HepG2 (cell line): Measurements from ENCODE around the gene PPFIA3. TPM values are rescaled to one million over a fixed set of nuclear protein-coding genes. Genes with fewer than 3 reads are reported as not detected.

ENCODE experiments used
- CHD4 ChIP-seq: fragments of 200-600 bp; sonication (generic); IDR thresholded peaks from 2 replicates; pipeline ENCODE4 v1.7.0; 2017; ENCODE audit warnings: mild to moderate bottlenecking, low read length, borderline replicate concordance
- CSRNP2 ChIP-seq: sonication (generic); formaldehyde crosslinking; conservative IDR thresholded peaks from 2 replicates; pipeline ENCODE4 v1.8.0; 2022; ENCODE audit warnings: low read depth, missing genetic modification reagents
- DDIT3 ChIP-seq: sonication (generic); formaldehyde crosslinking; IDR thresholded peaks from 2 replicates; pipeline ENCODE4 v1.4.0; 2020; ENCODE audit warnings: mild to moderate bottlenecking, missing genetic modification reagents
- FOXA1 ChIP-seq, 2 experiments: fragments of 450-650 bp in 1 of 2; sonication (generic) in 1 of 2; formaldehyde crosslinking in 1 of 2; IDR thresholded peaks; 2 replicates each; pipeline versions ENCODE4 v1.4.0 to v1.6.1; 2016 to 2020; ENCODE audit warnings: missing genetic modification reagents in 1 of 2
- IRF9 ChIP-seq: sonication (generic); formaldehyde crosslinking; IDR thresholded peaks from 2 replicates; pipeline ENCODE4 v1.8.0; 2022; ENCODE audit warnings: missing genetic modification reagents, mild to moderate bottlenecking, borderline replicate concordance
- PATZ1 ChIP-seq: sonication (generic); formaldehyde crosslinking; IDR thresholded peaks from 2 replicates; pipeline ENCODE4 v1.4.0; 2020; ENCODE audit warnings: missing genetic modification reagents
- TFDP2 ChIP-seq: sonication (generic); formaldehyde crosslinking; IDR thresholded peaks from 2 replicates; pipeline ENCODE4 v1.4.0; 2020; ENCODE audit warnings: missing genetic modification reagents
- ZBTB33 ChIP-seq: sonication (generic); formaldehyde crosslinking; IDR thresholded peaks from 2 replicates; pipeline ENCODE4 v1.4.0; 2020; ENCODE audit warnings: missing genetic modification reagents
- ZBTB44 ChIP-seq: sonication (generic); formaldehyde crosslinking; IDR thresholded peaks from 2 replicates; pipeline ENCODE4 v1.4.0; 2020; ENCODE audit warnings: missing genetic modification reagents
- ZNF124 ChIP-seq: sonication (generic); formaldehyde crosslinking; IDR thresholded peaks from 2 replicates; pipeline ENCODE4 v1.4.0; 2020; ENCODE audit warnings: missing genetic modification reagents
- ZNF296 ChIP-seq: sonication (generic); formaldehyde crosslinking; conservative IDR thresholded peaks from 2 replicates; pipeline ENCODE4 v1.5.0; 2020; ENCODE audit warnings: mild to moderate bottlenecking, missing genetic modification reagents
- ZNF496 ChIP-seq: sonication (generic); formaldehyde crosslinking; IDR thresholded peaks from 2 replicates; pipeline ENCODE4 v1.8.1; 2023; ENCODE audit warnings: mild to moderate bottlenecking, moderate library complexity, missing genetic modification reagents; ENCODE audit not compliant: insufficient replicate concordance
- ZNF501 ChIP-seq: sonication (generic); formaldehyde crosslinking; IDR thresholded peaks from 2 replicates; pipeline ENCODE4 v1.5.1; 2020; ENCODE audit warnings: mild to moderate bottlenecking, moderate library complexity, missing genetic modification reagents
- ZNF784 ChIP-seq: sonication (generic); formaldehyde crosslinking; IDR thresholded peaks from 2 replicates; pipeline ENCODE4 v1.5.1; 2020; ENCODE audit warnings: missing genetic modification reagents, mild to moderate bottlenecking, borderline replicate concordance
- ZNF883 ChIP-seq: sonication (generic); formaldehyde crosslinking; IDR thresholded peaks from 2 replicates; pipeline ENCODE4 v1.5.1; 2020; ENCODE audit warnings: mild to moderate bottlenecking, missing genetic modification reagents; ENCODE audit errors: not compliant biosample characterization
- polyA plus RNA-seq, 8 experiments: library from polyadenylated mRNA; depleted of rRNA in 3 of 8; stranded (reverse) in 7 of 8; unstranded in 1 of 8; fragments of >200 nt; fragmentation: Illumina TruSeq in 4 of 8; extraction: Trizol in 4 of 8; gene quantifications; 2 replicates each; pipeline versions ENCODE4 v1.2.1 to v1.2.3, GENCODE V29; 2011 to 2016; ENCODE audit warnings: low read depth in 4 of 8, missing spikeins in 1 of 8, mixed read lengths in 1 of 8; ENCODE audit not compliant: insufficient read depth in 1 of 8
- total RNA-seq, 5 experiments: library from RNA; depleted of rRNA; stranded (reverse); fragments of >200 nt; fragmentation: Illumina TruSeq; extraction: Trizol; gene quantifications; 2 replicates each; pipeline ENCODE4 v1.2.3, GENCODE V29; 2016; ENCODE audit warnings: low read depth in 1 of 5

Gene PPFIA3
- total and polyA plus RNA-seq, 2 of the 13 experiments (the other 11 are each of a cell fraction or from before 2014, with no cell fraction given), result 6.7 to 8.6 TPM

GRCh38 chr19:49127674-49128544 lies 8.6 kb downstream of the PPFIA3 start (continued):
- TF ChIP-seq FOXA1 (IDR thresholded peaks at IDR 0.05) (no peak), FOXA1 (CRISPR knock-in tag; IDR thresholded peaks at IDR 0.05) (peak; percentile 58), ZNF501 (CRISPR knock-in tag) (peak; percentile 87), DDIT3 (CRISPR knock-in tag) (no peak), ZNF784 (CRISPR knock-in tag) (peak; percentile 95), PATZ1 (peak; percentile 48; the same call in 1 of the 2 replicates), ZNF296 (CRISPR knock-in tag) (peak; percentile 73; the same call in 1 of the 2 replicates), ZNF883 (peak; percentile 99), ZBTB44 (peak; percentile 97), ZBTB33 (CRISPR knock-in tag) (peak; percentile 63), CSRNP2 (CRISPR knock-in tag) (peak; percentile 95), CHD4 (no peak), ZNF496 (CRISPR knock-in tag) (peak; percentile 62), IRF9 (CRISPR knock-in tag) (peak; percentile 99), ZNF124 (CRISPR knock-in tag) (peak; percentile 92; the same call in 1 of the 2 replicates), TFDP2 (CRISPR knock-in tag) (peak; percentile 95)
